ENCODE results near the gene PSMC2.

The PSMC2 gene

DNA sequence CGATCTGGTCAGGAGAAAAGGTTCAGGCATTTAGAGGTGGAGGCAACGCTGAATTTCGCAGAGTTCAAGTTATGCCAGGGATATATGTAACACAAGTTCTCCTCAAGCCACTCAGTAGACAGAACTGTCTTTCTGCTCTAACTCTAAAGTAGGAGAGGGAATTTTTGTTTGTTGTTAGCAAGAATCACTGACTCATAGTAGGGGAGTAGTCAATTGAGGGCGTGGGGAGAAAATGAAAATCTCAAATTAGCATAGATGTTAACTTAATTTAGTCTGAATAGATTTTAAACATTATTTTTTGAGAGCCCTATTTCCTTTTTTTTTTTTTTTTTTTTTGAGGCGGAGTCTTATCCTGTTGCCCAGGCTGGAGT lies 34.6 kb downstream of the PSMC2 start:
- WGBS (ENCODE audit: extremely low coverage, insufficient coverage, insufficient read length): 100% methylated on average over 1 of the region's 5 CpGs
- no peak overlapping the region for H4K91ac ChIP-seq (ENCODE audit: low read depth, low read length)
- no peaks in the 10 kb centered on the region for H3K79me1 ChIP-seq (ENCODE audit: low read length)
- no peak overlapping the region for H4K8ac ChIP-seq (ENCODE audit: low read depth, low read length)
- H3K18ac ChIP-seq (ENCODE audit: low read length): no peak overlapping the region
- no peak overlapping the region for H3K9ac ChIP-seq (ENCODE audit: low read length)
- no peak overlapping the region for H3K4me3 ChIP-seq (ENCODE audit: low read depth, low read length)
- no peak overlapping the region for H2AK5ac ChIP-seq (ENCODE audit: low read length)
- no peaks in the 10 kb centered on the region for H3K36me3 ChIP-seq (ENCODE audit: control insufficient read depth in 1 of 2, insufficient read depth in 2 of 2, low read length in 2 of 2)
- H2BK12ac ChIP-seq (ENCODE audit: low read length): no peak overlapping the region
- no peak overlapping the region for H3K4ac ChIP-seq (ENCODE audit: low read depth, low read length)
- no peak overlapping the region for H4K12ac ChIP-seq (ENCODE audit: low read depth, low read length)
- H3K9me3 ChIP-seq (ENCODE audit: insufficient read depth, low read depth, low read length): peaks cover 2% of the 10 kb centered on the region
- no peak overlapping the region for H2AFZ ChIP-seq (ENCODE audit: insufficient read depth, low read length, poor library complexity)
- no peak overlapping the region for H3K23ac ChIP-seq (ENCODE audit: low read length)
- H2BK120ac ChIP-seq (ENCODE audit: insufficient read depth, low read length, poor library complexity): no peak overlapping the region
- H2BK5ac ChIP-seq (ENCODE audit: low read depth, low read length, poor library complexity): no peak overlapping the region
- DNase-seq: no peak
- no peak overlapping the region for H3K4me2 ChIP-seq (ENCODE audit: low read length)
- no peaks in the 10 kb centered on the region for H3K79me2 ChIP-seq (ENCODE audit: control insufficient read depth, insufficient read depth, low read length, poor library complexity)
- H3K27me3 ChIP-seq (ENCODE audit: insufficient read depth, low read length): no peaks in the 10 kb centered on the region
- no peak overlapping the region for H3K27ac ChIP-seq (ENCODE audit: low read depth, low read length)
- H3K14ac ChIP-seq (ENCODE audit: low read length): no peak overlapping the region
- H3K4me1 ChIP-seq (ENCODE audit: control insufficient read depth in 1 of 2, insufficient read depth in 2 of 2, low read length in 2 of 2): no peaks in the 10 kb centered on the region

DNA sequence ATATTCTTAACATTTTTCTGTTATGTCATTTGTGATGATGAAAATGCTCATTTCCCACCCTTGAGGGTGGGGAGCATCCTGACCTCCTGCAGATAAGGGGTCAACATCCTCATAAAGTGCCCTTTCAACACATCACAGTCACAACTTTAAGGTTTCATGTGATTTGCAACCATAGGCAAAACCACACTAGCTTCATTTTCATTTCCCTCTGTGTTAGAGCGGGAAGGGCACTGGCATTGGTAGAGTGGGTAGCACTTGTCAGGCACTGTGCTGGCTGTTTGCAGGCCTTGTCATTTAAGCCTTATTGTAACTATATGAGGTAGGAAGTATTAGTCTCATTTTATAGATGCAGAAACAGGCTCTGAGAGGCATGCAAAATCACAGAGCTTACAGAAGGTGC lies 39.8 kb downstream of the PSMC2 start:
- Histone ChIP-seq H3K4me3 (ENCODE audit: low read depth, low read length) (no peak overlapping the region), H2AFZ (ENCODE audit: insufficient read depth, low read length, poor library complexity) (no peak overlapping the region), H3K27ac (ENCODE audit: low read depth, low read length) (no peak overlapping the region), H3K4me1 (ENCODE audit: control insufficient read depth in 1 of 2, insufficient read depth in 2 of 2, low read length in 2 of 2) (no peaks in the 10 kb centered on the region), H3K4me2 (ENCODE audit: low read length) (no peak overlapping the region), H3K9me3 (ENCODE audit: insufficient read depth, low read depth, low read length) (no peaks in the 10 kb centered on the region), H3K14ac (ENCODE audit: low read length) (no peak overlapping the region), H2AK5ac (ENCODE audit: low read length) (no peak overlapping the region), H3K79me2 (ENCODE audit: control insufficient read depth, insufficient read depth, low read length, poor library complexity) (no peaks in the 10 kb centered on the region), H3K23ac (ENCODE audit: low read length) (no peak overlapping the region), H3K79me1 (ENCODE audit: low read length) (no peaks in the 10 kb centered on the region), H4K8ac (ENCODE audit: low read depth, low read length) (no peak overlapping the region), H3K27me3 (ENCODE audit: insufficient read depth, low read length) (no peaks in the 10 kb centered on the region), H2BK5ac (ENCODE audit: low read depth, low read length, poor library complexity) (no peak overlapping the region), H3K9ac (ENCODE audit: low read length) (no peak overlapping the region), H2BK12ac (ENCODE audit: low read length) (no peak overlapping the region), H3K4ac (ENCODE audit: low read depth, low read length) (no peak overlapping the region), H4K12ac (ENCODE audit: low read depth, low read length) (no peak overlapping the region), H3K36me3 (ENCODE audit: control insufficient read depth in 1 of 2, insufficient read depth in 2 of 2, low read length in 2 of 2) (no peaks in the 10 kb centered on the region), H3K18ac (ENCODE audit: low read length) (no peak overlapping the region), H2BK120ac (ENCODE audit: insufficient read depth, low read length, poor library complexity) (no peak overlapping the region), H4K91ac (ENCODE audit: low read depth, low read length) (no peak overlapping the region)
- no CpG with 5 or more reads among the region's 1 CpG for WGBS (ENCODE audit: extremely low coverage, insufficient coverage, insufficient read length)
- no peak for DNase-seq

DNA sequence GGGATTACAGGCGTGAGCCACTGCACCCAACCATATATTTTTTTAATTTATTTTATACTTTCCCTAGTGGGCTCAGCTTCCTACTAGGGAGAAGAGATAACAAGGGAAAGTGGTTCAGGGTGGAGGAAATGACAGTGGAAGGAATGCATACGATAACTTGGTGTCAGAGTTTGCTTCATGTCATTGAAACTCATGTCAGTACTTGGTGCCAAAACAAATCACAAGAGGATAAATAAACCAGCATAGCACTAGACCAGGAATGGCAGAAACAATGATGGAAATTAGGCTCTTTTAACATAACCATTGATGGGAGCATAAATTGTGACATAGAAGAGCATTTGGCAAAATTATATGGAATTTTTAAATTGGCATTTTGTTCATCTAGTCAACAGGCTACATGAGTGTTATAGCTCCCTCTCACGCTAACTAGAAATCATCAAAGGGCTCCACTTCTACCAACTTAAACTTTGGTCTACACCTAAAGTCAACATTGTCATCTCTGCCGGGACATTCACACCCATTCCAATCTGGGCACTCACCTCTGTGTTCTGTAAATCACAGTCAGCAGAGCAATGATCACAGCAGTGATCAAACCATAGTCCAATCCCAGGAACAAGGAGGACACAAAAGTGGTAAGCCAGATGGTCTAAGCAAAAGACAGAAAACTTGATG lies 41.2 kb downstream of the PSMC2 start:
- Histone ChIP-seq H4K8ac (ENCODE audit: low read depth, low read length) (no peak overlapping the region), H3K79me1 (ENCODE audit: low read length) (no peaks in the 10 kb centered on the region), H3K18ac (ENCODE audit: low read length) (no peak overlapping the region), H3K9me3 (ENCODE audit: insufficient read depth, low read depth, low read length) (no peaks in the 10 kb centered on the region), H2AK5ac (ENCODE audit: low read length) (no peak overlapping the region), H3K27ac (ENCODE audit: low read depth, low read length) (no peak overlapping the region), H3K36me3 (ENCODE audit: control insufficient read depth in 1 of 2, insufficient read depth in 2 of 2, low read length in 2 of 2) (no peaks in the 10 kb centered on the region), H3K4ac (ENCODE audit: low read depth, low read length) (no peak overlapping the region), H3K4me3 (ENCODE audit: low read depth, low read length) (no peak overlapping the region), H3K79me2 (ENCODE audit: control insufficient read depth, insufficient read depth, low read length, poor library complexity) (no peaks in the 10 kb centered on the region), H3K4me2 (ENCODE audit: low read length) (no peak overlapping the region), H2BK120ac (ENCODE audit: insufficient read depth, low read length, poor library complexity) (no peak overlapping the region), H3K23ac (ENCODE audit: low read length) (no peak overlapping the region), H3K27me3 (ENCODE audit: insufficient read depth, low read length) (no peaks in the 10 kb centered on the region), H2BK12ac (ENCODE audit: low read length) (no peak overlapping the region), H4K91ac (ENCODE audit: low read depth, low read length) (no peak overlapping the region), H2BK5ac (ENCODE audit: low read depth, low read length, poor library complexity) (no peak overlapping the region), H4K12ac (ENCODE audit: low read depth, low read length) (no peak overlapping the region), H3K14ac (ENCODE audit: low read length) (no peak overlapping the region), H3K9ac (ENCODE audit: low read length) (no peak overlapping the region), H3K4me1 (ENCODE audit: control insufficient read depth in 1 of 2, insufficient read depth in 2 of 2, low read length in 2 of 2) (no peaks in the 10 kb centered on the region), H2AFZ (ENCODE audit: insufficient read depth, low read length, poor library complexity) (no peak overlapping the region)
- WGBS (ENCODE audit: extremely low coverage, insufficient coverage, insufficient read length): no CpG with 5 or more reads among the region's 4 CpGs
- no peak for DNase-seq

DNA sequence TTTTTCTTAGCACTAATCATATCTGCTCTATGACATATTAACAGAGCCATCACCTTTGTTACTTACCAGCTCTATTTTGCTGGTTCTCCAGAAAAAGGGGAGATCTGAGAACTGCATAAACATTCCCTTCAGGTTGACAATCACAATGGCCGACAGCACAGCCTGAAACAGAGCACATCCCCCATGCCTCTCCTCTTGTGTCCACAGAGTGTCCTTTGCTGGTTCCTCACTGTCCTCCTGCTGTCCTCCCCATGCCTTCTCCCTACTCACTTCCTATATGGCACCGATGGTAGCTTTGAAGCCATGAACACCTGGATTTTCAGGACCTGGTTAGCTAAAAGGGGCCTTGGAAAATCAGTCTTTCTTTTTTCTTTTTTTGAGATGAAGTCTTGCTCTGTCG lies 41.8 kb downstream of the PSMC2 start:
- no CpG with 5 or more reads among the region's 3 CpGs for WGBS (ENCODE audit: extremely low coverage, insufficient coverage, insufficient read length)
- DNase-seq: no peak
- no peaks in the 10 kb centered on the region for H3K9me3 ChIP-seq (ENCODE audit: insufficient read depth, low read depth, low read length)
- H3K4ac ChIP-seq (ENCODE audit: low read depth, low read length): no peak overlapping the region
- H3K23ac ChIP-seq (ENCODE audit: low read length): no peak overlapping the region
- no peak overlapping the region for H2AK5ac ChIP-seq (ENCODE audit: low read length)
- H4K8ac ChIP-seq (ENCODE audit: low read depth, low read length): no peak overlapping the region
- H3K4me1 ChIP-seq (ENCODE audit: control insufficient read depth in 1 of 2, insufficient read depth in 2 of 2, low read length in 2 of 2): no peaks in the 10 kb centered on the region
- no peak overlapping the region for H3K18ac ChIP-seq (ENCODE audit: low read length)
- no peak overlapping the region for H4K12ac ChIP-seq (ENCODE audit: low read depth, low read length)
- no peak overlapping the region for H3K4me2 ChIP-seq (ENCODE audit: low read length)
- no peaks in the 10 kb centered on the region for H3K79me2 ChIP-seq (ENCODE audit: control insufficient read depth, insufficient read depth, low read length, poor library complexity)
- H3K4me3 ChIP-seq (ENCODE audit: low read depth, low read length): no peak overlapping the region
- H3K14ac ChIP-seq (ENCODE audit: low read length): no peak overlapping the region
- H3K79me1 ChIP-seq (ENCODE audit: low read length): no peaks in the 10 kb centered on the region
- no peak overlapping the region for H2BK120ac ChIP-seq (ENCODE audit: insufficient read depth, low read length, poor library complexity)
- no peak overlapping the region for H4K91ac ChIP-seq (ENCODE audit: low read depth, low read length)
- no peaks in the 10 kb centered on the region for H3K27me3 ChIP-seq (ENCODE audit: insufficient read depth, low read length)
- H3K27ac ChIP-seq (ENCODE audit: low read depth, low read length): no peak overlapping the region
- no peak overlapping the region for H3K9ac ChIP-seq (ENCODE audit: low read length)
- no peaks in the 10 kb centered on the region for H3K36me3 ChIP-seq (ENCODE audit: control insufficient read depth in 1 of 2, insufficient read depth in 2 of 2, low read length in 2 of 2)
- no peak overlapping the region for H2AFZ ChIP-seq (ENCODE audit: insufficient read depth, low read length, poor library complexity)
- no peak overlapping the region for H2BK5ac ChIP-seq (ENCODE audit: low read depth, low read length, poor library complexity)
- H2BK12ac ChIP-seq (ENCODE audit: low read length): no peak overlapping the region
